Globus pallidus (tissue), 1 donor: ENCODE measurements around the gene CPZ.
"Not testable (repeated sequence)": the region's sequence is repeated elsewhere in the genome, so short reads cannot be mapped to it uniquely, and the experiment has no call there.

Experiments used
- DNase-seq: peaks from one replicate; pipeline ENCODE4 v3.0.0-alpha.2; 2015; ENCODE audit warnings: low spot score

The CPZ gene

GRCh38 chr4:8612646-8613045 lies 20.1 kb downstream of the CPZ start:
- DNase-seq, result no peak

- no peak for DNase-seq
Observed at GRCh38 chr4:8613421-8614364, 21.1 kb downstream of the CPZ start.

GRCh38 chr4:8614365-8615193 lies 22.0 kb downstream of the CPZ start:
- no peak for DNase-seq

GRCh38 chr4:8615366-8615765 lies 22.8 kb downstream of the CPZ start:
- no peak for DNase-seq

- DNase-seq, result no peak
Observed at GRCh38 chr4:8615921-8616787, 23.6 kb downstream of the CPZ start.

- DNase-seq, result no peak
Observed at GRCh38 chr4:8616831-8617230, 24.3 kb downstream of the CPZ start.

GRCh38 chr4:8617486-8618040 lies 25.0 kb downstream of the CPZ start:
- DNase-seq, result no peak

GRCh38 chr4:8618421-8618820 lies 25.9 kb downstream of the CPZ start:
- no peak for DNase-seq

- DNase-seq, result no peak
Observed at GRCh38 chr4:8618961-8619720, 26.6 kb downstream of the CPZ start.

- DNase-seq, result not testable (repeated sequence)
Observed at GRCh38 chr4:8621135-8621534, 28.6 kb downstream of the CPZ start.

GRCh38 chr4:8624601-8625272 lies 32.2 kb downstream of the CPZ start:
- DNase-seq, result not testable (repeated sequence)

GRCh38 chr4:8630240-8630905 lies 37.8 kb downstream of the CPZ start:
- DNase-seq, result not testable (repeated sequence)

- DNase-seq, result not testable (repeated sequence)
Observed at GRCh38 chr4:8631896-8632295, 39.3 kb downstream of the CPZ start.

GRCh38 chr4:8634773-8635172 lies 42.2 kb downstream of the CPZ start:
- DNase-seq, result not testable (repeated sequence)

GRCh38 chr4:8635897-8636554 lies 43.5 kb downstream of the CPZ start:
- DNase-seq, result not testable (repeated sequence)

GRCh38 chr4:8637456-8637984 lies 45.0 kb downstream of the CPZ start:
- no peak for DNase-seq

- no peak for DNase-seq
Observed at GRCh38 chr4:8639021-8639420, 46.5 kb downstream of the CPZ start.

GRCh38 chr4:8639777-8640720 lies 47.5 kb downstream of the CPZ start:
- DNase-seq, result no peak
